ENCODE results near the gene ZNF341. TPM values are rescaled to one million over a fixed set of nuclear protein-coding genes. Genes with fewer than 3 reads are reported as not detected.

ZNF341 gene
- total and polyA plus RNA-seq, 4 donors, result 0.50 to 4.1 (median 2.6) TPM

DNA sequence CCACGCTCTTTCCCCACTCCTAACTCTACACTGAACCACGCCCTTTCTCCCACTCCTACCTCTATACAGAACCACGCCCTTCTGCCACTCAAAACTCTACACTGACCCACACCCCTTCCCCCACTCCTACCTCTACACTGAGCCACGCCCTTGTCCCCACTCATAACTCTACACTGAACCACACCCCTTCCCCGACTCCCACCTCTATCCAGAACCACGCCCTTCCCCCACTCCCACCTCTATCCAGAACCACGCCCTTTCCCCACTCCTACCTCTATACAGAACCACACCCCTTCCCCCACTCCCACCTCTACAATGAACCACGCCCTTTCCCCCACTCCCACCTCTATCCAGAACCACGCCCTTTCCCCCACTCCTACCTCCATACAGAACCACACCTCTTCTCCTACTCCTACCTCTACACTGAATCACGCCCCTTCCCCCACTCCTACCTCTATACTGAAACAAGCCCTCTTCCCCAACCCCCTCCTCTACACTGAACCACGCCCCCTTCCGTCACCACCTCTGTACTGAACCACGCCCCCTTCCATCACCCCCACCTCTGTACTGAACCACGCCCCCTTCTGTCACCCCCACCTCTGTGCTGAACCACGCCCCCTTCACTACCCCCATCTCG is 21.8 kb upstream of the ZNF341 start:
- Histone ChIP-seq H3K27ac (ENCODE audit: low read depth in 1 of 2, low read length in 2 of 2) (no peak overlapping the region), H3K36me3 (ENCODE audit: control insufficient read depth in 1 of 2, insufficient read depth in 2 of 2, low read length in 1 of 2) (no peaks in the 10 kb centered on the region), H3K9me3 (ENCODE audit: control insufficient read depth, low read length) (no peaks in the 10 kb centered on the region), H3K4me1 (ENCODE audit: control insufficient read depth in 1 of 2, insufficient read depth in 2 of 2, low read length in 2 of 2) (no peaks in the 10 kb centered on the region), H3K27me3 (ENCODE audit: control insufficient read depth in 1 of 2, insufficient read depth in 2 of 2, low read length in 1 of 2) (no peaks in the 10 kb centered on the region), H3K4me3 (ENCODE audit: low read length in 2 of 2) (no peak overlapping the region)
- ATAC-seq (ENCODE audit: low FRiP score) (no peak), DNase-seq (no peak)
- WGBS, 2 donors, result 79 to 82% methylated on average over 16 of the region's 16 CpGs
- intact Hi-C loops (cut with DNase I), result no loop called here

DNA sequence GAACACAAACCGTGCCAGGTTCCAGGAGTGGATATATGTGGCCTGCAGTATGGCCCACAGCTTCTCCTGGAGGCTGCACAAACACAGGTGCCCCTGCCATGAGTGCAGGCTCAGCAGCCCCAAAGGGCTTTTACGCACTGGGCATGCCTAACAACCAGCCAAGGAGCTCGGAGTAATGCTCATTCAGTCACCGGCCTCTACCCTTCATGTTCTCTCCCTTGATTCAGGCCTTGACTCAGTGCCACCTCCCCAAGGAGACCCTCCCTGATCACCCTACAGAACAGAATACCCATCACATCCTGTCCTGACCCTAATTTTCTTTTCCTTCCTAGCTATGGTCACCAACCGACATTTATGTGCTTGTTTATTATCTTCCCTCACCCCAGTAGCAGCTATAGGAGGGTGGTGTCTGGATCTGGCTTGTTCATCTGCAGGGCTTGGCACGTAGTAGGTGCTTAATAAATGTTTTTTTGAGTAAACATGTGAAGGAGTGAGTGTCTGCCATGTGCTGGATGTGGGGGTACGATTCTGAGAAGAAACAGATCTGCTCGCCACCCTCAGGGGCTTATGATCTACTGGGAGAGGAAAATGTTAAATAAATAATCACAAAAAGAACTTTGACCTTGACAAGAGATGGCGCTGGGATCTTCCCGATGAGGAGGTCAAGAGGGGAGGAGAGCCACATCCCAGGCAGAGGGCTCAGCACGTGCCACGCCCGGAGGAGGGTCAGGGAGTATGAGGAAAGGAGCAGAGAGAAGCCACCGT is 20.9 kb upstream of the ZNF341 start:
- Histone ChIP-seq H3K4me1 (ENCODE audit: control insufficient read depth in 1 of 2, insufficient read depth in 2 of 2, low read length in 2 of 2) (no peaks in the 10 kb centered on the region), H3K9me3 (ENCODE audit: control insufficient read depth, low read length) (no peaks in the 10 kb centered on the region), H3K36me3 (ENCODE audit: control insufficient read depth in 1 of 2, insufficient read depth in 2 of 2, low read length in 1 of 2) (no peaks in the 10 kb centered on the region), H3K4me3 (ENCODE audit: low read length in 2 of 2) (no peak overlapping the region), H3K27me3 (ENCODE audit: control insufficient read depth in 1 of 2, insufficient read depth in 2 of 2, low read length in 1 of 2) (no peaks in the 10 kb centered on the region), H3K27ac (ENCODE audit: low read depth in 1 of 2, low read length in 2 of 2) (no peak overlapping the region)
- 80 to 83% methylated on average over 14 of the region's 14 CpGs for WGBS, 2 donors
- ATAC-seq (ENCODE audit: low FRiP score) (no peak), DNase-seq (no peak)
- intact Hi-C loops (cut with DNase I), result no loop called here

DNA sequence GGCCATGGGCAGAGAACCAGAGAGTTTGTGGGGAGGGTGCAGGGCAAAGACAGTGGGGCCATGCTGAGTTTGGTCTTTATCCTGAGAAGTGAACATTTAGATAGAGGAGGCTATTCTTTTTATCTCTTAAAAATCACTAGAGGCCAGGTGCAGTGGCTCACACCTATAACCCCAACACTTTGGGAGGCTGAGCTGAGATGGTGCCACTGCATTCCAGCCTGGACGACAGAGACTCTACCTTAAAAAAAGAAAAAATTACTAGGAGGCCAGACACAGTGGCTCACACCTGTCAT is 20.4 kb upstream of the ZNF341 start:
- ATAC-seq (ENCODE audit: low FRiP score), result no peak
- intact Hi-C loops (cut with DNase I), result no loop called here
- no peak for DNase-seq
- Histone ChIP-seq H3K27me3 (ENCODE audit: control insufficient read depth in 1 of 2, insufficient read depth in 2 of 2, low read length in 1 of 2) (no peaks in the 10 kb centered on the region), H3K36me3 (ENCODE audit: control insufficient read depth in 1 of 2, insufficient read depth in 2 of 2, low read length in 1 of 2) (no peaks in the 10 kb centered on the region), H3K9me3 (ENCODE audit: control insufficient read depth, low read length) (no peaks in the 10 kb centered on the region), H3K27ac (ENCODE audit: low read depth in 1 of 2, low read length in 2 of 2) (no peak overlapping the region), H3K4me3 (ENCODE audit: low read length in 2 of 2) (no peak overlapping the region), H3K4me1 (ENCODE audit: control insufficient read depth in 1 of 2, insufficient read depth in 2 of 2, low read length in 2 of 2) (no peaks in the 10 kb centered on the region)
- 79 to 89% methylated on average over 1 of the region's 1 CpG for WGBS, 2 donors

DNA sequence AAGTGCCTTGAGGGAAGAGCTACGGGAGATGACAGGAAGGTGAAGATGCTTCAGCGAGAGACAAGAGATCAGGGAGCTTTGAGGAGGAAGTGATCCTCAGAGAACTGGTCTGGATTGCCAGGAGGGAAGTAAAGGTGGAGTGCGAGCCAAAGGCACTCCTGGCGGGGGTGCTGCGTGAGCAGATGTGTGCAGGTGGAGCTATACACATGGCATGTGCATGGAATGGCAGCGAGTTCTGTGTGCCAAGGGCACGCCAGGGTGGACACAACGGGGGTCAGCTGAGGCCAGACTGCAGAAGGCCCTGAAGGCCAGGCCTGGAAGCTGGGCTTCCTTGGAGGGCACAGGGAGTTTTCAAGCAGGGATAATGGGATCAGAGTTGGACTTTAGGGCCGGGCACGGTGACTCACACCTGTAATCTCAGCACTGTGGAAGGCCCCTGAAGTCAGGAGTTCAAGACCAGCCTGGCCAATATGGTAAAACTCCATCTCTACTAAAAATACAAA is 17.9 kb upstream of the ZNF341 start:
- Histone ChIP-seq H3K9me3 (ENCODE audit: control insufficient read depth, low read length) (no peaks in the 10 kb centered on the region), H3K4me1 (ENCODE audit: control insufficient read depth in 1 of 2, insufficient read depth in 2 of 2, low read length in 2 of 2) (no peaks in the 10 kb centered on the region), H3K27me3 (ENCODE audit: control insufficient read depth in 1 of 2, insufficient read depth in 2 of 2, low read length in 1 of 2) (no peaks in the 10 kb centered on the region), H3K36me3 (ENCODE audit: control insufficient read depth in 1 of 2, insufficient read depth in 2 of 2, low read length in 1 of 2) (no peaks in the 10 kb centered on the region), H3K4me3 (ENCODE audit: low read length in 2 of 2) (no peak overlapping the region), H3K27ac (ENCODE audit: low read depth in 1 of 2, low read length in 2 of 2) (no peak overlapping the region)
- 91 to 92% methylated on average over 10 of the region's 10 CpGs for WGBS, 2 donors
- DNase-seq (no peak), ATAC-seq (ENCODE audit: low FRiP score) (no peak)
- intact Hi-C loops (cut with DNase I), result no loop called here

DNA sequence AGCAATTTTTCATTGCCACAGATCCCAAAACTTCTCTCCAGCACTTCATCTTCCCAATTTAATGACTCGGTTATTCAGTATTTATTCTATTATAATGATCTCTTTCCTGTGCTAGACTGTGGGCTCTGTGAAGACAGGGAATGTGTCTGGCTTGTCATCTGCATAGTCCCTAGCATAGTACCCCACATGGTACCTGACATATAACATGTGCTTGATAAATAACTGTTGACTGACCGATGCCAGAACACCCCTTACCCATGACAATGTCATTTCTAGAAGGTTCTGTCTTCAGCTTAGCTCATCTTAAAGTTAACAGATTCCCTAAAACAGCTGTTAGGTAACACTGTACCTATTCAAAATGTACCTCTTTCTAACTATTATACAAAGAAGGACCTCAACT is 15.3 kb upstream of the ZNF341 start:
- Histone ChIP-seq H3K27ac (ENCODE audit: low read depth in 1 of 2, low read length in 2 of 2) (no peak overlapping the region), H3K4me1 (ENCODE audit: control insufficient read depth in 1 of 2, insufficient read depth in 2 of 2, low read length in 2 of 2) (no peaks in the 10 kb centered on the region), H3K27me3 (ENCODE audit: control insufficient read depth in 1 of 2, insufficient read depth in 2 of 2, low read length in 1 of 2) (no peaks in the 10 kb centered on the region), H3K4me3 (ENCODE audit: low read length in 2 of 2) (no peak overlapping the region), H3K36me3 (ENCODE audit: control insufficient read depth in 1 of 2, insufficient read depth in 2 of 2, low read length in 1 of 2) (no peaks in the 10 kb centered on the region), H3K9me3 (ENCODE audit: control insufficient read depth, low read length) (no peaks in the 10 kb centered on the region)
- DNase-seq (no peak), ATAC-seq (ENCODE audit: low FRiP score) (no peak)
- intact Hi-C loops (cut with DNase I), result no loop called here
- 82 to 89% methylated on average over 2 of the region's 2 CpGs for WGBS, 2 donors

DNA sequence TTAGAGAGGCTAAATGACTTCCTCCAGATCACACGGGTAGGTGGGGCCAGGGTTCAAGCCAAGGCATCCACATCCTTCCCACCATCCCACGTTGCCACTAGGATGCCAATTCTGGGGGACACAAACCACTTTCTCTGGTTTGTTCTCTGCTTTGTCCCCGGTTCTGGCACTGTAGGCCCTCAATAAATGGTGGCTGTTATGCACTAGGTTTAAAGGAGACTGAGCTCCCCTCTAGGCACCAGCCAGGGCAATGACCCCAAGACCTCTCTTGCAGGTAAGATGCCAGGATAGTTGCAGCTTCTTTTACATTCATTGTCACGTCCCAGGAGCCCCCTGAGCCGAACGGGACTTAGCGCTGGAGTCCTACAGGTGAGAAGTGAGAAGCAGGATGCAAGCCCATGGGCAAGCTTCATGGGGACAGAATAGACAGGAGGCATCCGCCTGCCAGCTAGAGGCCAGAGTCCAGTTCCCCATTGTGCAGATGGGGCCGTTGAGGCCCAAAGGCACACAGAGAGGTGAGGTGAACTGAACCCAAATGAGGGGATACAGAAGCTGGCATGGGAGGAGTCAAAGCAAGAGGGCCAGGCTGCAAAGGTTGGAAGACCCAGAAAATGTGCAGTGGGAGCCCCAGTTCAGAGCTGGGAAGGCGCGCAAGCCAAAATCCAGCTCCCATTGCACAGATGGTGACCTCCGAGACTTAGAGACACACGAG is 12.4 kb upstream of the ZNF341 start:
- Histone ChIP-seq H3K4me3 (ENCODE audit: low read length in 2 of 2) (peak overlapping the region; percentile 59 to 83), H3K36me3 (ENCODE audit: control insufficient read depth in 1 of 2, insufficient read depth in 2 of 2, low read length in 1 of 2) (no peaks in the 10 kb centered on the region), H3K27me3 (ENCODE audit: control insufficient read depth in 1 of 2, insufficient read depth in 2 of 2, low read length in 1 of 2) (no peaks in the 10 kb centered on the region), H3K27ac (ENCODE audit: low read depth in 1 of 2, low read length in 2 of 2) (peak overlapping the region in 1 of 2 donors; percentile 29), H3K4me1 (ENCODE audit: control insufficient read depth in 1 of 2, insufficient read depth in 2 of 2, low read length in 2 of 2) (no peaks in the 10 kb centered on the region), H3K9me3 (ENCODE audit: control insufficient read depth, low read length) (no peaks in the 10 kb centered on the region)
- 40 to 52% methylated on average over 13 of the region's 13 CpGs for WGBS, 2 donors
- ATAC-seq (ENCODE audit: low FRiP score), result no peak
- no peak for DNase-seq
- intact Hi-C loops (cut with DNase I), result no loop called here

DNA sequence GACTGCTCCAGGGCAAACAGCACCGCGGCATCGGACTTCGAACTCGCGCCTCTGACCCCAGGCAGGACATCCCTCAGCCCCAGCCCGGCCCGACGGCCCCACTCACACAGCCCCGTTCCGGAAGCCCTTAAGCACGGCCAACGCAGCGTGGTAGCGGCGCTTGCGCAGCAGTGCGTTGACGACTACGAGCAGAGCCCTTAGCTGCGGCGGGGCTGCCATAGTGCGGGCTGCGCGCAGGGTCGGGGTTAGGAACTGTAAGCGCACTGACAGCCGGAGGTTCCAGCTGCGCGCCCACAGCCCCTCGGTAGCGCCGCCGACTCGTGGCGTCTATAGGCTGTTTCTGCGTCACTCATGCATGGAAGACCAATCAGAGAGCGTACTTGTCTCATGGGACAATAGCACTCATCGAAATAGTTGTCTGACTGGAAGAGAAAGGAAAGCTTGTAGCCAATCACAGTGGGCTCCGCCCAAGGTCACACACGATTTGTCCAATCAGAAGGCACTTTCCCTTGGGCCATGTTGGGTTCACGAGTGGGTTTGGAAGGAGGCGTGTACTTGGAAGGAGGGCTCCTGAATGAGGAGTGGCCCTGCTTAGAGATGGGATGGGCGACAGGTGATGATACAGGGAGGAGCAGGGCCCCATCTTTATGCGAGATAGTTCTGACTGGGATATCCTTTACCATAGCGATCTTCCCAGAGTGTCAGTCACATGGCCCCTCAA is 11.6 kb upstream of the ZNF341 start, which contains the start of gene PXMP4:
PXMP4 (minus strand) TSS at position 322 of the 721 bp plus-strand sequence; CDS start at position 219, 103 bp downstream.
- H3K36me3 ChIP-seq (ENCODE audit: control insufficient read depth in 1 of 2, insufficient read depth in 2 of 2, low read length in 1 of 2), result no peaks in the 10 kb centered on the region
- H3K27ac ChIP-seq (ENCODE audit: low read depth in 1 of 2, low read length in 2 of 2), result peak within 1 kb of the TSS in 1 of 2 donors; percentile 29
- DNase-seq (peak; percentile 93), ATAC-seq (ENCODE audit: low FRiP score) (peak; percentile 99)
- no peaks in the 10 kb centered on the region for H3K27me3 ChIP-seq (ENCODE audit: control insufficient read depth in 1 of 2, insufficient read depth in 2 of 2, low read length in 1 of 2)
- H3K9me3 ChIP-seq (ENCODE audit: control insufficient read depth, low read length), result no peaks in the 10 kb centered on the region
- H3K4me1 ChIP-seq (ENCODE audit: control insufficient read depth in 1 of 2, insufficient read depth in 2 of 2, low read length in 2 of 2), result no peaks in the 10 kb centered on the region
- 3 to 4% methylated on average over 46 of the region's 46 CpGs for WGBS, 2 donors
- peak within 1 kb of the TSS; percentile 59 to 83 for H3K4me3 ChIP-seq (ENCODE audit: low read length in 2 of 2)
- intact Hi-C loops (cut with DNase I), result loop anchor here in 1 of 2 donors (5.0 kb wide), 1 partner anchor 33 kb away; the partner anchor contains the start of gene E2F1

DNA sequence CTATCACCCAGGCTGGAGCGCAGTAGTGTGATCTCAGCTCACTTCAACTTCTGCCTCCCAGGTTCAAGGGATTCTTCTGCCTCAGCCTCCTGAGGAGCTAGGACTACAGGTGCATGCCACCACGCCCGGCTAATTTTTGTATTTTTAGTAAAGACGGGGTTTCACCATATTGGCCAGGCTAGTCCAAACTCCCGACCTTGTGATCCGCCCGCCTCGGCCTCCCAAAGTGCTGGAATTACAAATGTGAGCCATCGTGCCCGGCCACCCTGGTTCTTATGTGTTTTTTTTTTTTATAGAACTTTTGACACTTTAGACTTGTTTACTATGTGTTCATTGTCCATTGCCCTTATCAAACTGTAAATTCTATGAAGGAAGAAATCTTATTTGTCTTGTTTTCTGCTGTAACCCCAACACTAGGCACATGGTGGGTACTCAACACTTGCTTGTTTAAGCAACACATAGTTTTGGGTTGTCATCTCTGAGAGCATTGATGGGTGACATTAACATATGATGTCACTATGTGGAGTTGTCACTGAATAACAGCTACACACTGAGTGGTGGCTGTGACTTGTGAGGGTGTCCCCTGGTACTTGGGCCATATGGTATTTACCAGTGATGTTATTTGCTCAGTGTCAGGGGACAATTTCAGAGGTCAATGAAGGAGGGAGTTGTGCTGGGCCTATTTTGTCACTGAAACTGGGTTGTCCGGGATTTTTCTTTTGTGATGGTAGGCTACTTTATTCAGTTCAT is 10.2 kb upstream of the ZNF341 start:
- Histone ChIP-seq H3K9me3 (ENCODE audit: control insufficient read depth, low read length) (no peaks in the 10 kb centered on the region), H3K27ac (ENCODE audit: low read depth in 1 of 2, low read length in 2 of 2) (no peak overlapping the region), H3K4me3 (ENCODE audit: low read length in 2 of 2) (no peak overlapping the region), H3K36me3 (ENCODE audit: control insufficient read depth in 1 of 2, insufficient read depth in 2 of 2, low read length in 1 of 2) (no peaks in the 10 kb centered on the region), H3K27me3 (ENCODE audit: control insufficient read depth in 1 of 2, insufficient read depth in 2 of 2, low read length in 1 of 2) (no peaks in the 10 kb centered on the region), H3K4me1 (ENCODE audit: control insufficient read depth in 1 of 2, insufficient read depth in 2 of 2, low read length in 2 of 2) (no peaks in the 10 kb centered on the region)
- DNase-seq (no peak), ATAC-seq (ENCODE audit: low FRiP score) (no peak)
- intact Hi-C loops (cut with DNase I), result loop anchor here in 1 of 2 donors (5.0 kb wide), 1 partner anchor 34 kb away; the partner anchor contains the start of gene E2F1
- 94% methylated on average over 11 of the region's 11 CpGs for WGBS, 2 donors

All from aorta (tissue), 5 donors.